Epidermal melanocyte (primary cell): ENCODE measurements around the gene RRAS.
"Not testable (repeated sequence)": the region's sequence is repeated elsewhere in the genome, so short reads cannot be mapped to it uniquely, and the experiment has no call there.

Experiments
- DNase-seq: peaks from one replicate; pipeline ENCODE4 v3.0.0; 2011; ENCODE audit warnings: low spot score; ENCODE audit not compliant: insufficient read length

Gene RRAS

GRCh38 chr19:49632576-49632975 is 7.4 kb downstream of the RRAS start:
- no peak for DNase-seq

GRCh38 chr19:49631610-49632192 is 8.2 kb downstream of the RRAS start:
- DNase-seq, result no peak

GRCh38 chr19:49631014-49631588 is 8.8 kb downstream of the RRAS start:
- no peak for DNase-seq

- DNase-seq, result no peak
Observed at GRCh38 chr19:49629659-49630058, 10.3 kb downstream of the RRAS start.

- DNase-seq, result no peak
Observed at GRCh38 chr19:49626226-49626625, 13.7 kb downstream of the RRAS start.

- no peak for DNase-seq
Observed at GRCh38 chr19:49624967-49625910, 14.7 kb downstream of the RRAS start.

- DNase-seq, result not testable (repeated sequence)
Observed at GRCh38 chr19:49617860-49618259, 22.1 kb downstream of the RRAS start.

- no peak for DNase-seq
Observed at GRCh38 chr19:49616945-49617344, 23.0 kb downstream of the RRAS start.

- no peak for DNase-seq
Observed at GRCh38 chr19:49616532-49616931, 23.4 kb downstream of the RRAS start.

- no peak for DNase-seq
Observed at GRCh38 chr19:49615861-49616260, 24.1 kb downstream of the RRAS start.

- no peak for DNase-seq
Observed at GRCh38 chr19:49614096-49614833, 25.7 kb downstream of the RRAS start.

GRCh38 chr19:49613374-49613773 is 26.6 kb downstream of the RRAS start:
- no peak for DNase-seq

GRCh38 chr19:49609499-49610092 is 30.3 kb downstream of the RRAS start:
- DNase-seq, result no peak

GRCh38 chr19:49605605-49606004 is 34.3 kb downstream of the RRAS start:
- no peak for DNase-seq

- DNase-seq, result no peak
Observed at GRCh38 chr19:49602806-49603205, 37.1 kb downstream of the RRAS start.

GRCh38 chr19:49601482-49602038 is 38.4 kb downstream of the RRAS start:
- DNase-seq, result no peak

- DNase-seq, result no peak
Observed at GRCh38 chr19:49599378-49600295, 40.3 kb downstream of the RRAS start.

GRCh38 chr19:49597703-49597974 is 42.3 kb downstream of the RRAS start:
- no peak for DNase-seq

- no peak for DNase-seq
Observed at GRCh38 chr19:49596954-49597702, 42.8 kb downstream of the RRAS start.
